HFFc6 (cell line): ENCODE results near the gene GLYATL1. TPM values are rescaled to one million over a fixed set of nuclear protein-coding genes. Genes with fewer than 3 reads are reported as not detected.

Experiments used
- DNase-seq: peaks from one replicate; pipeline ENCODE4 v3.0.0-alpha.2; 2018
- H3K27ac Mint-ChIP-seq: 2 replicates; pipeline ENCODE4 v1.8.0; 2020; ENCODE audit warnings: mild to moderate bottlenecking, mixed read lengths
- H3K27me3 Mint-ChIP-seq: 2 replicates; pipeline ENCODE4 v1.8.0; 2021; ENCODE audit warnings: mild to moderate bottlenecking, moderate library complexity, mixed read lengths; ENCODE audit not compliant: insufficient read depth
- H3K36me3 Mint-ChIP-seq: 2 replicates; pipeline ENCODE4 v1.8.0; 2021; ENCODE audit warnings: low read depth, mixed read lengths
- H3K4me1 Mint-ChIP-seq: 2 replicates; pipeline ENCODE4 v1.8.0; 2020; ENCODE audit warnings: low read depth, mixed read lengths
- H3K4me3 Mint-ChIP-seq: 2 replicates; pipeline ENCODE4 v1.8.0; 2020; ENCODE audit warnings: mild to moderate bottlenecking, moderate library complexity, mixed read lengths
- H3K9me3 Mint-ChIP-seq: 2 replicates; pipeline ENCODE4 v1.8.0; 2020; ENCODE audit warnings: mild to moderate bottlenecking, mixed read lengths
- CTCF ChIP-seq: fragments of 200-600 bp; sonication (generic); IDR thresholded peaks from 2 replicates; pipeline ENCODE4 v1.5.0; 2021; ENCODE audit warnings: antibody characterized with exemption, mild to moderate bottlenecking
- total RNA-seq, 6 experiments: library from RNA; stranded (reverse); fragmentation: NEBNext Ultra II Directional; extraction: Animal tissue kit (Norgen Biotek cat#: 25700); gene quantifications; 2 replicates in 1 of 6; 3 replicates in 5 of 6; pipeline ENCODE4 v1.2.3, GENCODE V29; 2021

GLYATL1 gene
- total RNA-seq, 6 experiments from 2014 or later: 0.14 to 0.33 (median 0.23) TPM; not detected in 2

GRCh38 chr11:58926695-58927094, 12.6 kb upstream of the GLYATL1 start:
- no peaks in the 10 kb centered on the region for H3K9me3 Mint-ChIP-seq
- no peak for TF ChIP-seq CTCF
- H3K27ac Mint-ChIP-seq: peak overlapping the region; percentile 71
- H3K27me3 Mint-ChIP-seq: peaks cover 7% of the 10 kb centered on the region
- no peak overlapping the region for H3K4me3 Mint-ChIP-seq
- H3K4me1 Mint-ChIP-seq: peaks cover 49% of the 10 kb centered on the region
- no peaks in the 10 kb centered on the region for H3K36me3 Mint-ChIP-seq
- DNase-seq: peak; percentile 66

- no peak for DNase-seq
- H3K4me1 Mint-ChIP-seq: peaks cover 49% of the 10 kb centered on the region
- H3K9me3 Mint-ChIP-seq: no peaks in the 10 kb centered on the region
- H3K36me3 Mint-ChIP-seq: no peaks in the 10 kb centered on the region
- TF ChIP-seq CTCF: no peak
- H3K4me3 Mint-ChIP-seq: peak overlapping the region; percentile 53
- peaks cover 6% of the 10 kb centered on the region; the same call in 1 of the 2 replicates for H3K27me3 Mint-ChIP-seq
- H3K27ac Mint-ChIP-seq: 0 out of 2 replicates have a peak overlapping the region, but pooled peaks have one; percentile 6
Measured at GRCh38 chr11:58927393-58928106, 11.7 kb upstream of the GLYATL1 start.

- Mint-ChIP-seq H3K27me3 (peaks cover 6% of the 10 kb centered on the region; the same call in 1 of the 2 replicates), H3K27ac (no peak overlapping the region), H3K36me3 (no peaks in the 10 kb centered on the region), H3K4me3 (peak overlapping the region; percentile 53), H3K4me1 (peaks cover 44% of the 10 kb centered on the region), H3K9me3 (no peaks in the 10 kb centered on the region)
- no peak for DNase-seq
- no peak for TF ChIP-seq CTCF
Measured at GRCh38 chr11:58928107-58928499, 11.2 kb upstream of the GLYATL1 start.

- Mint-ChIP-seq H3K27ac (no peak overlapping the region), H3K27me3 (peaks cover 6% of the 10 kb centered on the region; the same call in 1 of the 2 replicates), H3K36me3 (no peaks in the 10 kb centered on the region), H3K4me3 (no peak overlapping the region), H3K4me1 (peaks cover 38% of the 10 kb centered on the region), H3K9me3 (no peaks in the 10 kb centered on the region)
- no peak for DNase-seq
- no peak for TF ChIP-seq CTCF
Measured at GRCh38 chr11:58928691-58929090, 10.6 kb upstream of the GLYATL1 start.

GRCh38 chr11:58930926-58931325, 8.4 kb upstream of the GLYATL1 start:
- no peak overlapping the region for H3K4me3 Mint-ChIP-seq
- peaks cover 6% of the 10 kb centered on the region; the same call in 1 of the 2 replicates for H3K27me3 Mint-ChIP-seq
- DNase-seq: no peak
- H3K4me1 Mint-ChIP-seq: peaks cover 28% of the 10 kb centered on the region
- H3K27ac Mint-ChIP-seq: no peak overlapping the region
- no peak for TF ChIP-seq CTCF
- H3K9me3 Mint-ChIP-seq: no peaks in the 10 kb centered on the region
- no peaks in the 10 kb centered on the region for H3K36me3 Mint-ChIP-seq
